ENCODE measurements around the gene KRCC1. TPM values are rescaled to one million over a fixed set of nuclear protein-coding genes. Genes with fewer than 3 reads are reported as not detected.
"Not testable (repeated sequence)": the region's sequence is repeated elsewhere in the genome, so short reads cannot be mapped to it uniquely, and the experiment has no call there.

KRCC1 gene
- total RNA-seq, 8 experiments from 2014 or later: 11.6 to 27.6 (median 18.3) TPM

GRCh38 chr2:88027697-88028389, 27.7 kb downstream of the KRCC1 start:
- WGBS, 10 experiments: 90 to 100% (median 94%) methylated on average over 3 to 10 of the region's 10 CpGs
- no peak overlapping the region for H3K4me3 ChIP-seq
- H3K27ac ChIP-seq: no peak overlapping the region
- in situ Hi-C loops (cut with MboI; ENCODE audit: low pct_unique_long_range_greater_than_20kb in 2 of 9, low sequenced_read_pairs in 9 of 9, unreplicated experiment in 9 of 9): no loop called here
- no peak for ATAC-seq (replicated peaks in 6 of 8)
- H3K4me1 ChIP-seq (replicated peaks in 1 of 2): peaks cover 2 to 9% of the 10 kb centered on the region in 2 donors

- peak overlapping the region in 1 of 2 donors; percentile 55 for H3K27ac ChIP-seq
- in situ Hi-C loops (cut with MboI; ENCODE audit: low pct_unique_long_range_greater_than_20kb in 2 of 9, low sequenced_read_pairs in 9 of 9, unreplicated experiment in 9 of 9): no loop called here
- H3K4me1 ChIP-seq (replicated peaks in 1 of 2): peaks cover 2 to 9% of the 10 kb centered on the region in 2 donors
- ATAC-seq (replicated peaks in 6 of 8): peak; percentile 34 to 100 (median 95)
- WGBS, 10 experiments: 25 to 93% (median 33%) methylated on average over 2 to 5 of the region's 6 CpGs; no CpG with 5 or more reads in 5 of the 10 experiments
- H3K4me3 ChIP-seq: no peak overlapping the region
Measured at GRCh38 chr2:88024509-88024908, 31.1 kb downstream of the KRCC1 start.

GRCh38 chr2:88022669-88022921, 33.0 kb downstream of the KRCC1 start:
- 60 to 100% (median 100%) methylated on average over 1 to 5 of the region's 5 CpGs; no CpG with 5 or more reads in 1 of the 10 experiments for WGBS, 10 experiments

GRCh38 chr2:88019985-88020384, 35.6 kb downstream of the KRCC1 start:
- 75 to 100% (median 95%) methylated on average over 1 to 2 of the region's 3 CpGs; no CpG with 5 or more reads in 4 of the 10 experiments for WGBS, 10 experiments
- ATAC-seq (replicated peaks in 6 of 8): no peak
- in situ Hi-C loops (cut with MboI; ENCODE audit: low pct_unique_long_range_greater_than_20kb in 2 of 9, low sequenced_read_pairs in 9 of 9, unreplicated experiment in 9 of 9): no loop called here
- Histone ChIP-seq H3K4me1 (replicated peaks in 1 of 2) (peaks cover 11 to 22% of the 10 kb centered on the region in 2 donors), H3K27ac (no peak overlapping the region), H3K4me3 (no peak overlapping the region)

More at GRCh38 chr2:88022669-88022921, 33.0 kb downstream of the KRCC1 start:
- Histone ChIP-seq H3K4me3 (no peak overlapping the region), H3K27ac (no peak overlapping the region), H3K4me1 (replicated peaks in 1 of 2) (peaks cover 9 to 22% of the 10 kb centered on the region in 2 donors)
- ATAC-seq (replicated peaks in 6 of 8): no peak
- in situ Hi-C loops (cut with MboI; ENCODE audit: low pct_unique_long_range_greater_than_20kb in 2 of 9, low sequenced_read_pairs in 9 of 9, unreplicated experiment in 9 of 9): no loop called here

- whole genome bisulfite sequencing, 10 experiments: 0 to 100% methylated on average over 1 of the region's 6 CpGs; no CpG with 5 or more reads in 8 of the 10 experiments
- in situ Hi-C loops (cut with MboI; ENCODE audit: low pct_unique_long_range_greater_than_20kb in 2 of 9, low sequenced_read_pairs in 9 of 9, unreplicated experiment in 9 of 9): no loop called here
- H3K4me1 ChIP-seq (replicated peaks in 1 of 2): peaks cover 11 to 16% of the 10 kb centered on the region in 2 donors
Measured at GRCh38 chr2:88018909-88019308, 36.7 kb downstream of the KRCC1 start.

DNA sequence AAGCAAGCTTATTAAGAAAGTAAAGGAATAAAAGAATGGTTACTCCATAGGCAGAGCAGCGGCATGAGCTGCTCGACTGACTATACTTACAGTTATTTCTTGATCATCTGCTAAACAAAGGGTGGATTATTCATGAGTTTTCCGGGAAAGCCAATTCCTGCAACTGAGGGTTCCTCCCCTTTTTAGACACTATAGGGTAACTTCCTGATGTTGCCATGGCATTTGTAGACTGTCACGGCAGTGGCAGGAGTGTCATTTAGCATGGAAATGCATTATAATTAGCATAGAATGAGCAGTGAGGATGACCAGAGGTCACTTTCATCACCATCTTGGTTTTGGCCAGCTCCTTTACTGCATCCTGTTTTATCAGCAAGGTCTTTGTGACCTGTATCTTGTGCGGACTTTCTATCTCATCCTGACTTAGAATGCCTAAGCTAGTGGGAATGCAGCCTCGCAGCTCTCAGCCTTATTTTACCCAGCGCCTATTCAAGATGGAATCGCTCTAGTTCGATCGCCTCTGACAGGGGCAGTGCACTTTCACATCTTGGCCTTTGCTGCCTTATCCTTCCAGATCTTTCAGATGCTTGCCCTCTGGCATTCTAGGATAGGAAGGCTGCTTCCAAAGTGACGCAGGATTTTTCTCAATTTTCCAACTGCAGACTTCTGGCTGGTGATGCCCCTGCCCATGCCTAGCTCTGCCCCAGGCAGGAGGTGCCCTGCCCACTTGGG, 37.3 kb downstream of the KRCC1 start:
- ATAC-seq (replicated peaks in 6 of 8); in situ Hi-C loops (cut with MboI; ENCODE audit: low pct_unique_long_range_greater_than_20kb in 2 of 9, low sequenced_read_pairs in 9 of 9, unreplicated experiment in 9 of 9): not testable (repeated sequence)
- H3K4me3 ChIP-seq: peak overlapping the region in 1 of 5 donors; percentile 48
- H3K4me1 ChIP-seq (replicated peaks in 1 of 2): peaks cover 11 to 16% of the 10 kb centered on the region in 2 donors
- H3K27ac ChIP-seq: peak overlapping the region in 1 of 2 donors; percentile 57
- 19 to 100% (median 62%) methylated on average over 1 to 9 of the region's 11 CpGs; no CpG with 5 or more reads in 2 of the 10 experiments for WGBS, 10 experiments

More at GRCh38 chr2:88018909-88019308, 36.7 kb downstream of the KRCC1 start:
- ATAC-seq (replicated peaks in 6 of 8): no peak
- no peak overlapping the region for H3K4me3 ChIP-seq
- H3K27ac ChIP-seq: no peak overlapping the region

DNA sequence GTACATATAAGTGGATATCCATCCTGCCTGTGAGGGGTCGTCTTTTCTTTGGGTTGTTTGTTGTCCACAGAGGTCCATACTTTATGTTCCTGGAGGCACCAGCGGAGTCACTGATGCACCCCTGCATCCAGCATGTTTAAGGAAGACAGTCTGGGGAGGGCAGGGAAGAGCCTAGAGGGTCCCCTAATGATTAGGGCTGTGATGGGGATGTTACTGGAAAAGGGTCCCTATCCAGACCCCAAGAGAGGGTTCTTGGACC, 37.9 kb downstream of the KRCC1 start:
- 43 to 100% (median 80%) methylated on average over 1 to 2 of the region's 2 CpGs; no CpG with 5 or more reads in 5 of the 10 experiments for WGBS, 10 experiments
- ATAC-seq (replicated peaks in 6 of 8); in situ Hi-C loops (cut with MboI; ENCODE audit: low pct_unique_long_range_greater_than_20kb in 2 of 9, low sequenced_read_pairs in 9 of 9, unreplicated experiment in 9 of 9): not testable (repeated sequence)
- H3K27ac ChIP-seq: peak overlapping the region in 1 of 2 donors; percentile 57
- H3K4me1 ChIP-seq (replicated peaks in 1 of 2): peaks cover 11 to 16% of the 10 kb centered on the region in 2 donors
- peak overlapping the region in 3 of 5 donors; percentile 48 to 52 (median 49) for H3K4me3 ChIP-seq

DNA sequence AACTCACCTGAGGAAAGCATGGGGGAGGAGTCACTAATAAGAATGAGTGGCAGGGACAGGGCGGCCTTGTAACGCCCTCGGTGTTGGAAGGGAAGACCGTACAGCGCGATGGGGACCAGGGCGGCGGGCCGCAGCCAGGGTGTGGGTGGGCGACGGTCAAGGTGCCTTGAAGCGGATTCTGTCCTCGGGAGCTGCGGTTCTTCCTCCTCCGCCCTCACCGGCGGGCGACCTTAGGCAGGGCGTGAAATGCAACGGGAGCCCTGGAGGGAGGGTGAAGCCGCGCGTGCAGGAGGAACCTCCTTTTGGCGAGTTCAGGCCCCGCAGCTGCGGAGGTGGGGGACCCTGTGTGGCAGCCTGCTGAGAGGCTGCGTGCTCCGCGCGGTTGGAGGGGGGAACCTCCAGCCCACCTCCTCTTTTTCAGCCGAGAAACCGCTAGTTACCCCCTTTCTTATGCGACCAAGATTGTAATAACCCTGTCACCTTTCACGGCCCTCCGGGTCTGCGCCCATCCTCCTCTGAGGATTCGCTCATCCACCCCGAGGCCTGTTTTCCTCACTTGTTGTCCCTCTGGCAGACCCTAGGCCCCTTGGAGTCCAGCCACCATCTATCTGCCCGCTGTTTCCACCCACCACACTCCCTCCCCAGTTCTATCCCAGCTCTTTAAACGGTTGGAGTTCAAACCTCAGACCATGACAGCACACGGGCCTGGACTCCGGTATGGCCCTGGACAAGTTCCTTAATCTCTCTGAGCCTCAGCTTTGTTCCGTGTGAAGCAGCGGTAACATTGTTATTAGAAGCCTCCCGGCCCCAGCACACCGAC, 38.4 kb downstream of the KRCC1 start:
- in situ Hi-C loops (cut with MboI; ENCODE audit: low pct_unique_long_range_greater_than_20kb in 2 of 9, low sequenced_read_pairs in 9 of 9, unreplicated experiment in 9 of 9): no loop called here
- Histone ChIP-seq H3K4me1 (replicated peaks in 1 of 2) (peaks cover 11 to 16% of the 10 kb centered on the region in 2 donors), H3K27ac (peak overlapping the region; percentile 95), H3K4me3 (peak overlapping the region; percentile 41 to 52 (median 48))
- WGBS, 10 experiments: 0 to 68% (median 28%) methylated on average over 1 to 17 of the region's 46 CpGs; no CpG with 5 or more reads in 5 of the 10 experiments
- ATAC-seq (replicated peaks in 6 of 8): peak; percentile 5 to 69 (median 52)

GRCh38 chr2:88016086-88016959, 39.3 kb downstream of the KRCC1 start, which contains the start of gene RNU2-63P:
Gene RNU2-63P, minus strand, starts transcription at chr2:88016547.
- WGBS, 10 experiments: 0 to 32% (median 16%) methylated on average over 6 to 19 of the region's 34 CpGs; no CpG with 5 or more reads in 1 of the 10 experiments
- Histone ChIP-seq H3K27ac (peak within 1 kb of the TSS; percentile 95), H3K4me1 (replicated peaks in 1 of 2) (peaks cover 11 to 16% of the 10 kb centered on the region in 2 donors), H3K4me3 (peak within 1 kb of the TSS; percentile 41 to 52 (median 48))
- ATAC-seq (replicated peaks in 6 of 8): peak; percentile 84 to 88 (median 85)
- in situ Hi-C loops (cut with MboI; ENCODE audit: low pct_unique_long_range_greater_than_20kb in 2 of 9, low sequenced_read_pairs in 9 of 9, unreplicated experiment in 9 of 9): no loop called here

GRCh38 chr2:88011011-88011410, 44.6 kb downstream of the KRCC1 start:
- in situ Hi-C loops (cut with MboI; ENCODE audit: low pct_unique_long_range_greater_than_20kb in 2 of 9, low sequenced_read_pairs in 9 of 9, unreplicated experiment in 9 of 9): no loop called here

GRCh38 chr2:88010136-88010535, 45.4 kb downstream of the KRCC1 start:
- ATAC-seq (replicated peaks in 6 of 8): no peak
- no peaks in the 10 kb centered on the region for H3K4me1 ChIP-seq (replicated peaks in 1 of 2)
- WGBS, 10 experiments: 20 to 100% (median 80%) methylated on average over 1 of the region's 1 CpG; no CpG with 5 or more reads in 5 of the 10 experiments
- no peak overlapping the region for H3K27ac ChIP-seq
- in situ Hi-C loops (cut with MboI; ENCODE audit: low pct_unique_long_range_greater_than_20kb in 2 of 9, low sequenced_read_pairs in 9 of 9, unreplicated experiment in 9 of 9): no loop called here
- no peak overlapping the region for H3K4me3 ChIP-seq

More at GRCh38 chr2:88011011-88011410, 44.6 kb downstream of the KRCC1 start:
- Histone ChIP-seq H3K27ac (no peak overlapping the region), H3K4me1 (replicated peaks in 1 of 2) (no peaks in the 10 kb centered on the region), H3K4me3 (no peak overlapping the region)
- ATAC-seq (replicated peaks in 6 of 8): no peak
- 30 to 100% (median 64%) methylated on average over 1 of the region's 1 CpG; no CpG with 5 or more reads in 3 of the 10 experiments for WGBS, 10 experiments

- no peak overlapping the region for H3K27ac ChIP-seq
- ATAC-seq (replicated peaks in 6 of 8): peak in 1 of 8 experiments; percentile 44
- in situ Hi-C loops (cut with MboI; ENCODE audit: low pct_unique_long_range_greater_than_20kb in 2 of 9, low sequenced_read_pairs in 9 of 9, unreplicated experiment in 9 of 9): no loop called here
- H3K4me3 ChIP-seq: no peak overlapping the region
- 81 to 100% (median 95%) methylated on average over 2 to 14 of the region's 16 CpGs; no CpG with 5 or more reads in 2 of the 10 experiments for WGBS, 10 experiments
- H3K4me1 ChIP-seq (replicated peaks in 1 of 2): peaks cover 0 to 3% of the 10 kb centered on the region in 2 donors
Measured at GRCh38 chr2:88006912-88007439, 48.6 kb downstream of the KRCC1 start.
